Keratinocyte (primary cell): ENCODE measurements around the gene XAGE2. TPM values are rescaled to one million over a fixed set of nuclear protein-coding genes. Genes with fewer than 3 reads are reported as not detected.

Experiments
- DNase-seq: peaks from one replicate; pipeline ENCODE4 v3.0.0-alpha.2; 2011; ENCODE audit warnings: low read depth, missing footprints, low spot score
- FAIRE-seq: peaks from 2 replicates; lab custom pipeline; 2011; peaks lifted over from hg19 to GRCh38; lab: Jason Lieb, UNC
- H2AFZ ChIP-seq: 2 replicates; pipeline ENCODE4 v1.6.0; 2012; ENCODE audit warnings: low read length, control low read depth, inconsistent platforms; ENCODE audit not compliant: control insufficient read depth
- H3K27ac ChIP-seq: 2 replicates; pipeline ENCODE4 v1.5.1; 2011; ENCODE audit warnings: low read length; ENCODE audit not compliant: control insufficient read depth, insufficient read depth
- H3K27me3 ChIP-seq: 3 replicates; pipeline ENCODE4 v1.6.0; 2011; ENCODE audit warnings: low read length; ENCODE audit not compliant: control insufficient read depth, insufficient read depth; ENCODE audit errors: extremely low read depth
- H3K36me3 ChIP-seq, 2 experiments: 2 replicates in 1 of 2; 3 replicates in 1 of 2; pipeline ENCODE4 v1.5.1; 2011; ENCODE audit warnings: low read length in 2 of 2, mild to moderate bottlenecking in 1 of 2; ENCODE audit not compliant: control insufficient read depth in 2 of 2, insufficient read depth in 2 of 2; ENCODE audit errors: extremely low read depth in 1 of 2
- H3K4me1 ChIP-seq: 3 replicates; pipeline ENCODE4 v1.5.1; 2011; ENCODE audit warnings: low read length; ENCODE audit not compliant: control insufficient read depth, insufficient read depth; ENCODE audit errors: extremely low read depth
- H3K4me2 ChIP-seq: 3 replicates; pipeline ENCODE4 v1.6.0; 2011; ENCODE audit warnings: low read depth, low read length; ENCODE audit not compliant: control insufficient read depth, insufficient read depth; ENCODE audit errors: extremely low read depth
- H3K4me3 ChIP-seq, 3 experiments: fragments of 200-600 bp in 1 of 3; sonication (generic) in 1 of 3; 2 replicates in 2 of 3; 3 replicates in 1 of 3; pipeline ENCODE4 v1.5.1; 2011 to 2016; ENCODE audit warnings: low read length in 3 of 3, mild to moderate bottlenecking in 3 of 3, control low read depth in 2 of 3, inconsistent platforms in 1 of 3, low read depth in 1 of 3, mixed read lengths in 1 of 3, mixed run types in 1 of 3, moderate library complexity in 1 of 3; ENCODE audit not compliant: control insufficient read depth in 2 of 3, insufficient read depth in 2 of 3; ENCODE audit errors: extremely low read depth in 1 of 3
- H3K79me2 ChIP-seq: 2 replicates; pipeline ENCODE4 v1.6.0; 2012; ENCODE audit warnings: low read length; ENCODE audit not compliant: control insufficient read depth, insufficient read depth
- H3K9ac ChIP-seq: 3 replicates; pipeline ENCODE4 v1.6.0; 2011; ENCODE audit warnings: low read length; ENCODE audit not compliant: control insufficient read depth, insufficient read depth; ENCODE audit errors: extremely low read depth
- H3K9me1 ChIP-seq: 3 replicates; pipeline ENCODE4 v1.6.0; 2011; ENCODE audit warnings: low read length; ENCODE audit not compliant: control insufficient read depth, insufficient read depth; ENCODE audit errors: extremely low read depth
- H3K9me3 ChIP-seq: 2 replicates; pipeline ENCODE4 v1.5.1; 2012; ENCODE audit warnings: low read depth, low read length; ENCODE audit not compliant: control insufficient read depth
- H4K20me1 ChIP-seq: 3 replicates; pipeline ENCODE4 v1.6.0; 2011; ENCODE audit warnings: low read length; ENCODE audit not compliant: control insufficient read depth, insufficient read depth; ENCODE audit errors: extremely low read depth
- CTCF ChIP-seq, 3 experiments: IDR thresholded peaks in 1 of 3; conservative IDR thresholded peaks in 1 of 3; optimal IDR thresholded peaks in 1 of 3; 2 replicates in 2 of 3; 3 replicates in 1 of 3; pipeline versions ENCODE3 to v1.5.1; 2011; ENCODE audit warnings: low read length in 3 of 3, mild to moderate bottlenecking in 3 of 3, moderate library complexity in 2 of 3, control low read depth in 1 of 3, inconsistent platforms in 1 of 3; ENCODE audit not compliant: insufficient read depth in 2 of 3; ENCODE audit errors: extremely low read depth in 1 of 3
- EZH2 ChIP-seq: IDR thresholded peaks from one replicate; pipeline ENCODE4 v1.6.1; 2012; ENCODE audit warnings: inconsistent platforms, mild to moderate bottlenecking, low read length, moderate library complexity
- dilution Hi-C: fragments of 300-500 bp; cut with MboI; formaldehyde crosslinking; loops from one replicate; pipeline ENCODE4 v1.7.0; 2020; ENCODE audit warnings: low sequenced_read_pairs; ENCODE audit not compliant: extremely low pct_ligation_motif_present
- polyA plus RNA-seq, 5 experiments: library from polyadenylated mRNA; depleted of rRNA in 3 of 5; stranded (reverse) in 3 of 5; stranded (forward) in 1 of 5; unstranded in 1 of 5; fragments of >200 nt; gene quantifications; 1 replicate in 1 of 5; 2 replicates in 3 of 5; 3 replicates in 1 of 5; pipeline versions ENCODE4 v1.2.1 to v1.2.3, GENCODE V29; 2011 to 2012; ENCODE audit warnings: missing spikeins in 2 of 5, low read depth in 1 of 5, low replicate concordance in 1 of 5

Gene XAGE2
- polyA plus RNA-seq, 1 donor (not counting 4 experiments of a cell fraction or from before 2014, with no cell fraction given) = not detected

- no peaks in the 10 kb centered on the region for H3K9me3 ChIP-seq
- no peak for TF ChIP-seq CTCF (optimal IDR thresholded peaks at IDR 0.05 in 1 of 3, IDR thresholded peaks at IDR 0.05 in 1 of 3, conservative IDR thresholded peaks at IDR 0.05 in 1 of 3; ENCODE audit: extremely low read depth in 1 of 3, insufficient read depth in 2 of 3, low read length in 3 of 3)
- TF ChIP-seq EZH2 = no peak
- H3K4me2 ChIP-seq = no peak overlapping the region
- FAIRE-seq (no peak), DNase-seq (no peak)
- no peak overlapping the region for H2AFZ ChIP-seq
- H3K27me3 ChIP-seq = no peaks in the 10 kb centered on the region
- no peaks in the 10 kb centered on the region for H3K36me3 ChIP-seq
- H3K4me1 ChIP-seq = no peaks in the 10 kb centered on the region
- dilution Hi-C loops = no loop called here
- no peak overlapping the region for H3K9ac ChIP-seq
- H3K79me2 ChIP-seq = no peaks in the 10 kb centered on the region
- no peak overlapping the region for H3K4me3 ChIP-seq
- H4K20me1 ChIP-seq = no peaks in the 10 kb centered on the region
- H3K27ac ChIP-seq = no peak overlapping the region
- H3K9me1 ChIP-seq = no peaks in the 10 kb centered on the region
Observed at GRCh38 chrX:52355108-52355507, 13.7 kb upstream of the XAGE2 start.

- Histone ChIP-seq H3K9me3 (no peaks in the 10 kb centered on the region), H3K27me3 (peaks cover 6% of the 10 kb centered on the region), H3K9ac (no peak overlapping the region), H3K4me1 (no peaks in the 10 kb centered on the region), H4K20me1 (no peaks in the 10 kb centered on the region), H3K27ac (no peak overlapping the region), H3K36me3 (no peaks in the 10 kb centered on the region), H2AFZ (no peak overlapping the region), H3K4me3 (no peak overlapping the region), H3K4me2 (no peak overlapping the region), H3K9me1 (no peaks in the 10 kb centered on the region), H3K79me2 (no peaks in the 10 kb centered on the region)
- TF ChIP-seq CTCF (optimal IDR thresholded peaks at IDR 0.05 in 1 of 3, IDR thresholded peaks at IDR 0.05 in 1 of 3, conservative IDR thresholded peaks at IDR 0.05 in 1 of 3; ENCODE audit: extremely low read depth in 1 of 3, insufficient read depth in 2 of 3, low read length in 3 of 3) = no peak
- DNase-seq = no peak
- no peak for FAIRE-seq
- dilution Hi-C loops = no loop called here
Observed at GRCh38 chrX:52359614-52360232, 9.1 kb upstream of the XAGE2 start.
